M059J (cell line): ENCODE measurements around the gene FKBP1A. TPM values are rescaled to one million over a fixed set of nuclear protein-coding genes. Genes with fewer than 3 reads are reported as not detected.

Source experiments
- DNase-seq: peaks from one replicate; pipeline ENCODE4 v3.0.0-alpha.2; 2012; ENCODE audit warnings: low read depth
- total RNA-seq: library from RNA; depleted of rRNA; stranded (reverse); fragments of >200 nt; shearing (Covaris generic); gene quantifications from 2 replicates; pipeline ENCODE4 v1.2.3, GENCODE V29; 2014; rRNA removed

FKBP1A gene
- total RNA-seq: 387 and 462 TPM in 2 replicates

DNA sequence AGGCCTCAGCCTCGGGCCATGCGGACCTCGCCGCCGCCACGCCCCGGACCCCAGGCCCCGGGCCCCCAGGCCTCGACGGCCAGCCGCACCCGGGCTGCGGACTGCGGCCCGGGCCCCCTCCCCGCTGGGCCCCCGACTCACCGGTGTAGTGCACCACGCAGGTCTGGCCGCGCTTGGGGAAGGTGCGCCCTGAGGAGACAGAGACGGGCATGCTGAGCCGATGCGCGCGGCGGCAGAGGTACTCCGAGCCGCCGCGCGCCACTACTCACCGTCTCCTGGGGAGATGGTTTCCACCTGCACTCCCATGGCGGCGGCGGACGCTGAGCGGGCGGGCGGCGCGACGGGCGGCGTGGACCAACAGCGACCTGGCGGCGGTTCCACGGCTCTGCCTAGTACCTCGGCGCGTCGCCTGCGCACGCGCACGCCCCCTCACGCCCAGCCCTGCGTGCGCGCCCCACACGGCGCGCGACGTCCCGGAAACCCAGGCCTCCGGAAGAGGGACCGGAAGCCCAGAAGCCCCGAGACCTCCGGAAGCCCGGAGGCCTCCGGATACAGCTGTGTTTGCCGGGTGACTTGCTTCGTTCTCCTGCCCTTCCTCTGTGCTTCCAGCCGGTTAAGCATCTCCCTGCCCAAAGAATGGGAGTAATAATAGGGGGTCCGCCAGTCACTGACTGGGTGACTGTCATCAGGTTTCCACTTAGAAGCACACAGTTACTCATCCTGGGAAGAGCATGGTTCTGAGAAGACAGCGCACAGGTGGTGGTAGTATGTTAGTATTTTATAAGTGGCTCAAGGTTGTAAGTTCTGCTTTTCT is at the start of gene FKBP1A:
FKBP1A (minus strand) TSS at position 362 of the 814 bp plus-strand sequence; CDS start at position 306, 56 bp downstream.
- DNase-seq: peak; percentile 96

- no peak for DNase-seq
These were observed 49.5 kb upstream of the FKBP1A start for GRCh38 chr20:1442304-1442703.

GRCh38 chr20:1441133-1441532 is 48.3 kb upstream of the FKBP1A start:
- no peak for DNase-seq

DNA sequence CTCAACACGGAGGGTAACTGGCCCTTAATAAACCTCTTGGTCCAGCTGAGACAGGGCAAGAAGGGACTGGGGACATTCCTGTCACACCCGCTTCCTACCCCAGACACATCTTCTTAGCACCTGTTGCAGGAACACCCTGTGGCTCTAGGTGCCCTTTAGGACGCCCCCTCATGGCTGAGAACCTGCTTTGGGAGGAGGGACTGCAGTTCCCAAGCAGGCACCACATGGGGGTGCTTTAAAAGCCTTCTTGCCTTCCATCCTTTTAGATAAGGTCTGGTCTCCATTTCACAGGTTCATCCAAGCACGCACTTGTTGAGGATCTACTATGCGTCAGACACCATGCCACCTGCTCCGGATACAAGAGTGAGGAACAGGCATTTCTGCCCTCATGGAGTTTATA is 47.2 kb upstream of the FKBP1A start:
- peak; percentile 50 for DNase-seq

GRCh38 chr20:1438361-1438760 is 45.5 kb upstream of the FKBP1A start:
- DNase-seq: no peak

DNA sequence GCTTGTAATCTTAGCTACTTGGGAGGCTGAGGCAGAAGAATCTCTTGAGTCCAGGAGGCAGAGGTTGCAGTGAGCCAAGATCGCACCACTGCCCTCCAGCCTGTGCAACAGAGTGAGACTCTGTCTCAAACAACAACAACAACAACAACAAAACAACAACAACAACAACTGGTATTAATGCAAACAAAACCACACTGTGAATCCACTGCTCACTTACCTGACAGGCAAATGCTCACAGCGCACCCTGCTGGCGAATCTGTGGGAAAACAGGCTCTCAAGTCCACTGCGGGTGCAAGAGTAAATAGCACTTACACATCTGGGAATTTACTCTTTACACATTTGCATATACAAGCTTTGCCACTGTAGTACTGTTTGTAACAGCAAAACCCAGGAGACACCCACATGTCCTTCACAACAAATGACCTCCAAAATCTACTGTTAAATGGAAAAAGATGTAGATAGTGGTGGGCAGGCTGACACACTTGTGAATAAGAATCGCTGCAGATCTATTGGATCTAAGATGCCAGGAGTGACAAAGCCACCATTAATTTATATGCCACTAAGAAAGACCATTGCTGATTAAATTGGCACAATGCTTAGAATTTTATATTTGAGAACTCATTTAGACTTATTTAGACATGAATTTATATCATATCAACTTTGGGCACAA is 44.5 kb upstream of the FKBP1A start:
- DNase-seq: peak; percentile 80

DNA sequence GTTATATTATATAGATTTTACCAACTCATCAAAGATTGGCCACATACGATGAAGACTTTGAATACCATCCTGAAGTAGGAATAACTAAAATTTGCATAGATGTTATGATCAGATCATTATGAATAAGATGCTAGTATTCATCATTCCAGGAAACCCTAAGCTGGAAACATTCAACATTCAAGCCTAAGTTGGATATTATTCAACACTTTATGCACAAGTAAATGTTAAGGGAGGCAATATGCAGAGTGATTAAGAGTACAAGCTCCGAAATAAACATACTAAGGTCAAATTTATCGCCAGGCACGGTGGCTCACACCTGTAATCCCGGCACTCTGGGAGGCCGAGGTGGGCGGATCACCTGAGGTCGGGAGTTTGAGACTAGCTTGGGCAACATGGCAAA is 43.4 kb upstream of the FKBP1A start:
- no peak for DNase-seq

DNA sequence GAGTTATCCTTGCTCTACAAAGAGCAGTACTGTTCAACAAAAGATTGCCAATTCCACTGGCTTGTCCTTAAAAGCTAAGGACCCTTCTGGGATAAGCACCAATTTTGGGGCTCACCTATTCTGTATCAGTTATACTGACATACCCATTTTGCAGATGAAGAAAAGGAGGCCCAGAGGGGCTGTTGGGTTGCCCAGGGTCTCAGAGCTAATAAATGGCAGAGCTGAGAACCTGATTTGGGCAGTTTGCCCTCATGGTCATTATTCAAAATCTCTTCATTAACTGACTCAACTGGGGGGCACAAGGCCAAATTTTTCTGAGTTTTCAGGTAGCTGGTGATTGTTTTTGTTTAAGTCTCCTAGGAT is 42.5 kb upstream of the FKBP1A start:
- DNase-seq: no peak

DNA sequence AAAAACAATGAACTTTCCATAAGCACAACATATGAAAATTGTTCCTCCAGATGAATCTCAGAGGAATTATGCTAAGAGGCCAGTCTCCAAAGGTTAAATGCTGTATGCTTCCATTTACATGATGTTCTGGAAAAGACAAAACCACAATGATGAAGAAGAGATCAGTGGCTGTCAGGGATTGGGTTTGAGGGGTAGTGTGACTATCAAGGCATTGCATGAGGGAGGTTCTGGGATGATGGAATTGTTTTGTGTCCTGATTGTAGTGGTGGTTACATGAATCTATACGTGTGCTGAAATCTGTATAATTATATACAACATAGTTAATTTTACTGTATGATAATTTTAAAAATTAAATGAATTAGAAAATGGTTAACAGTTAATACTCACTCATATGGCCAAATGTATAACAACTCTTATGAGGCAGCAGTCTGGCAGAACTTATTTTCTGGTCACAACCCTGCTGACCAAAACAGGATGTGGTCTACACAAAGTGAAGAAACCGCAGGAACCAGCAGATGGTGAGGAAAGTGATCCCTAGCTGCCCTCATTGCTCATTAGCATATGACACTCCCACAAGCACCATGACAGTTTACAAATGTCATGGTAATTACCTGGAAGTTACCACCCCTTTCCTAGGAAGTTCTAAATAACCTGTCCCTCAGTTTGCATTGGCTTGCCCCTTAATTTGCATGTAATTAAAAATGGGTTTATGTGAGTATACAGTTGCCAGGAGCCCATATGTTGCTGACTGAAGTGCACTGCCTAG is 41.9 kb upstream of the FKBP1A start:
- peak; percentile 98 for DNase-seq

DNA sequence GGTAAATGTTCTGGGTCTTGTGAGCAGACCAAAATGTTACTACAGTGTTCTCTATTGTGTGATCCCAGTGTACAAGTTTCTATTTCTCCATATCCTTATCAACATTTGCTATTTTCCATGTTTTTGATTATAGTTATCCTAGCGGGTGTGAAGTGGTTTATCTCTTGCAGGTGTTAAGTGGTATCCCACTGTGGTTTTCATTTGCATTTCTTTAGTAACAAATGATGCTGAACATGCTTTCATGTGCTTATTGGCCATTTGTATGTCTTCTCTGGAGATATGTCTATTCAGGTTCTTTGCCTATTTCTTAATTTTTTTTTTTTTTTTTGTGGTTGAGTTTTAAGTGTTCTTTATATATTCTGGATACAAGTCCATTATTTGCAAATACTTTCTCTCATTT is 38.3 kb upstream of the FKBP1A start:
- no peak for DNase-seq

DNA sequence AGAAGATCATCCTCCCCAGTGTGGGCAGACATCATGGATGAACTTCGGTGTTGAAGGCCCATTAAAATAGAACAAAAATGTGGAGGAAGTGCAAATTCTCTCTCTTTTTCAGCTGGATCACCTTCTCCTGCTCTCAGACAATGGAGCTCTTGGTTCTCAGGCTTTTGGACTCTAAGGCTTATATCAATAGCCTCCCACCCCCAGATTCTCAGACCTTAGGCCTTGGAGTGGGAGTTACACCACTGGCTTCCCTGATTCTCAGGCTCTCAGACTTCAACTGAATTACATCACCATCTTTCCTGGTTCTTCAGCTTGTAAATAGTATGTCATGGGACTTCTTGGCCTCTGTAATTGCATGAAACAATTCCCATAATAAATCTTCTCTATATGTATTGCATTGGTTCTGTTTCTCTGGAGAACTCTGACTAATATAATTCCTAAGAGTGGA is 37.2 kb upstream of the FKBP1A start:
- DNase-seq: peak; percentile 38

DNA sequence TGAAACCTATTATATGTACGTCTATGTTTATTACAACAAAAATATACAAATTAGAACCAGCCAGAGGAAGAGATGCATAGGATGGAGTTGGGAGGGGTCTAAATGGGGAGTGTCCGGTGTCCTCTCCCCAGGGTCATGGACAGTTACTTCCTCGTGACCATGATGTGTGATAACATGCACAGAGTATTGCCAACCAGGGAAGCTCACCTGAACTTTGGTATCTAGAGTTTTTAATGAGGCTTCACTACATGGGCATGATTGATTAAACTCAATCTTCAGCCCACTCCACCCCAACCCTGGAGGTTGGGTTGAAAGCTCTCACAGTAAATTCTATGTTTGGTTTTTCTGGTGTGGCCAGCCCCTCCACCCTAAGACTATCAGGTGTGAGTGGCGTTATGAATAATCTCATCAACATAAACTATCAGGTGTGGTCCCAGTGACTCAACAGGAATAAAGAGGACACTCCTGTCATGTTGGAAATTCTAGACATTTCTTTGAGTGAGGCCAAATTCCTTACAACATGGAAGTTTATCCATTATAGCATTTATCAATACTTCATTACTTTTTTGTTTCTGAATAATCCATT is 36.4 kb upstream of the FKBP1A start:
- no peak for DNase-seq

GRCh38 chr20:1427457-1428054 is 34.7 kb upstream of the FKBP1A start:
- DNase-seq: peak; percentile 49

DNA sequence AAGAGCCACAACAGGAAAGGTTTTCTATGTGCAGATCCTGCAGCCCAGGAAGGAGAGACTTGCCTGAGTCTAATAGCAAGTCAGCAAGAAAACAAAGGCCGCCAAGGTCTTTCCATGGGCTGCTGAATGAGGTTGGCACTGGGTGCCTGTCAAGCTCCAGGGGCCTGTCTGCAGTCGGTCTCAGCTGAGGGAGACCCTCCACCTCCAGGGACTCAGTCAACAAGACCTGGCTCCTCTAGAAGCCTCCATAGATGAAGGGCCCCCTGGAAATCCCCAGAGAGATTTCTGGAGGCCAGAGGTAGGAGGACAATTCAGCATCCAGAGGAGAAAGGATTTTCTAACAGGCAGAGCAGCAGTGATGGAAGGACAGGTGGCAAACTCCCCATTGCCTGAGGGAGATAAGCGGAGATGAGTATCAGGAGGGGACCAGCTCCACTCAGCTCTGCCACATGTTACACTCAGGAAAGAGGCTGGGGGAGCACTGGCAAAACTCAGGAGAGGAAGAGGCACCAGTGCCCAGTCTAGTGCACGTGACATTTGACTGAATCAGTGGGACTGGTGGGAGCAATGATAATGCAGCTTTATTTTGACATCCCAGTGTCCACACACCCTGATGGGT is 33.5 kb upstream of the FKBP1A start:
- DNase-seq: no peak

GRCh38 chr20:1424336-1424735 is 31.5 kb upstream of the FKBP1A start:
- DNase-seq: no peak

GRCh38 chr20:1423625-1424106 is 30.8 kb upstream of the FKBP1A start:
- peak; percentile 78 for DNase-seq

GRCh38 chr20:1423206-1423605 is 30.4 kb upstream of the FKBP1A start:
- no peak for DNase-seq

- peak; percentile 53 for DNase-seq
These were observed 29.9 kb upstream of the FKBP1A start for GRCh38 chr20:1422753-1423152.

GRCh38 chr20:1420066-1420465 is 27.2 kb upstream of the FKBP1A start:
- no peak for DNase-seq

DNA sequence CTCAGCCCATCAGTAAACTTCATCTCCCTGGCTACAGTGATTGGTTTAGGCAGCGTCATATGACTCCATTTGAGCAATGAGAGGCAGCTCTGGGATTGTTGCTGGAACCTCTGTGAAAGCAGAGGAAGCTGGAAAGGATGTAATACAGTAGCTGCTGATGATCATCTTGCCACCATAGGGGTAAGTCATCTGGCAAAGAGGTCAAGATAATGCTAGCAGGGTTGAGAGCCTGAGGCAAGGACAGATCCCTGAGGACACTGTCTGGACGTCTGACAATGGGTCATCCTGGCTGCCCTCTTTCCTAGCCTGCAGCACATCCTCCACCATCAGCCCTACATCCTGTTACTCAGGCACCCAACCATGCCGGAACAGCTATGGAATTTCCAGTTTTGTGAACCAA is 25.5 kb upstream of the FKBP1A start:
- peak; percentile 99 for DNase-seq

GRCh38 chr20:1417790-1418189 is 24.9 kb upstream of the FKBP1A start:
- no peak for DNase-seq
